Stimulated activated CD4-positive, alpha-beta T cell treated with anti-CD3 and anti-CD28 coated beads, TNF-alpha, amount 100 ng/mL, for 4 hours (primary cell): ENCODE measurements around the gene PARP4.
"Not testable (repeated sequence)": the region's sequence is repeated elsewhere in the genome, so short reads cannot be mapped to it uniquely, and the experiment has no call there.

Source experiments
- DNase-seq, 3 experiments: peaks; one replicate each; pipeline ENCODE4 v3.0.0-alpha.2; 2020; ENCODE audit warnings: low read depth in 3 of 3

The PARP4 gene

DNA sequence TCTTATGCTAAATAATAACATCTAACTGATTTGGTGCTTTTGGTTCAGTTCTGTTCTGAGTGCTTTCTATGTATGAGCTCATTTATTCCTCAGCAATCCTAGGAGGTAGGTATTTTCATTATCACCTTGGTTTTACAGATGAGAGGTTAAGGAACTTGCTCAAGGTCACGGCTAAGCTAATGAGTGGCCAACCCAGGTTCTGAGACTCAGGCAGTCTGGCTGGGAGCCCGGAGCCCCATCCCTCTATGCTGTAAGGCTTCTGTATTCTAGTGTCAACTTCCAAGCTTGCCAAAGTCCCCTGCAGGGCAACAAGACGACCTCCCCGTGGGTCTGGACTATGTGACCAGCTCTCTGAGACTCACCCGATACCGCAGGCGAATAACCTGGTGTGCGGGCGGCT lies 60.5 kb downstream of the PARP4 start:
- no peak for DNase-seq

DNA sequence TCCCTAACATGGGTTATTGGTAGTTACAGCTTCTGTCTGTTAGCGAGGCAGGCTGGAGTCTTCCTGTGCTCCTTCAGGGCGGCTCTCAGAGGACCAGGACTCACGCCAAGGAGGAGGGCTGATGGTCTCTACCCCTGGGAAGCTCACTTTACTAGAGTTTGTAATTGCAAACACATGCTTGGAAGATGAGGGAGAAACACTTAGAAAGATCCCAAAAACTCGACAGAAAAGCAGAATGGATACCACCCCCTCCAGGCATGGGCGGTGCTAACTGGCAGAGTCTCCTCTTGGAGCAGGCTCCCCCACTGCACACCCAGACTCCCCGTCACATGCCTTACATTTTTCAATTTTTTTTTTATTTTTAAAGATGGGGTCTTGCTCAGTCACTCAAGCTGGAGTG lies 62.0 kb downstream of the PARP4 start:
- no peak for DNase-seq

DNA sequence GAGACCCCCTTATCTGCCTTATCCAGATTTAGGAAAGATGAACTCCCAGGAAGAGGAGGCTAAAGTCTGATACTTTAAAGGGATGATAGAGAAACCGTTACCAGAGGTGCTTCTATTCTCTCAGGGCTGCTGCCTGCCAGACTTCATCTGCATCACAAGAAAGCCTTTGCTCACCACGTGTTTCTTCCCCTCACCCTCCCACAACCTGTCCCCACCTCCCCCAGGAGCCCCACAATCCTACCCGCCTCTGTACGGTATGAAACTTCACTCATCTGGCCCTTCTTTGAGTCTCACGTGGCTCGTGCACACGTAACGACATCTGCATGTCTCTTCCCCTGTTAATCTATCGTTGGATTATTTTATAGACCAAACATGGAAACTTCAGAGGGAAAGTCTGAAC lies 67.7 kb downstream of the PARP4 start:
- not testable (repeated sequence) for DNase-seq

GRCh38 chr13:24443366-24443765 lies 69.2 kb downstream of the PARP4 start:
- no peak for DNase-seq

GRCh38 chr13:24426045-24426444 lies 86.5 kb downstream of the PARP4 start:
- DNase-seq = not testable (repeated sequence)

GRCh38 chr13:24419668-24420067 lies 92.9 kb downstream of the PARP4 start:
- not testable (repeated sequence) for DNase-seq

DNA sequence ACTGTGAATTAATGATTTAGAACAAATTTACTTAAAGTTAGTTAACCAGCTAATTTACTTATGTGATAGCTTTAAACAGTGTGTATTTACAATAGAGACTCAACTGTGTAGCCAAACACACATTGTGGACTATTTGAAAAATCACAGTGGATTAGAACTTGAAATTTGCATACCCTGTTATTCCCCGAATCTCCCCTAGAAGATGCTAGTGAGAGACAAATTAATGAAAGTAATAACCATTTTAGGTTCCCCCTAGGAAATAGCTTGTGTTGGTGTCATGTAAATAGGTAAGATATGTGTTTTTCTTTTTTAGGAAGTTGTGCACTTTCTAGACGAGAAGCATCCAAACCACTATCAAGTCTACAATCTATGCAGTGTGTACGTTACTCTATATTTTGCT lies 104.7 kb downstream of the PARP4 start:
- no peak for DNase-seq

GRCh38 chr13:24406524-24406923 lies 106.1 kb downstream of the PARP4 start:
- no peak for DNase-seq

DNA sequence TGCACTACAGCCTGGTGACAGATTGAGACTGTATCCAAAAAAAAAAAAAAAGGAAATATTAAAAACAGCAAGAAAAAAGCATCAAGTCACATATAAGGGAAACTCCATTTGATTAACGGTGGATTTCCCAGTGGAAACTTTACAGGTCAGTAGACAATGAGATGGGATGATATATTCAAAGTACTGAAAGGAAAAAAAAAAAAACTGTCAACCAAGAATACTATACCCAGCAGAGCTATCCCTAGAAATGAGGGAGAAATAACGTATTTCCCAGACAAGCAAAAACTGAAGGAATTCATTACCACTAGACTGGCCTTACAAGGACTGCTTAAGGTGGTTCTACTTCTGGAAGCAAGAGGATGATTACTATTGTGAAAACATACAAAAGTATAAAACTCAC lies 115.8 kb downstream of the PARP4 start:
- DNase-seq = no peak

GRCh38 chr13:24392972-24393371 lies 119.6 kb downstream of the PARP4 start:
- no peak for DNase-seq

- not testable (repeated sequence) for DNase-seq
Observed at GRCh38 chr13:24391771-24392683, 120.6 kb downstream of the PARP4 start.

- DNase-seq = not testable (repeated sequence)
Observed at GRCh38 chr13:24390795-24391194, 121.8 kb downstream of the PARP4 start.

DNA sequence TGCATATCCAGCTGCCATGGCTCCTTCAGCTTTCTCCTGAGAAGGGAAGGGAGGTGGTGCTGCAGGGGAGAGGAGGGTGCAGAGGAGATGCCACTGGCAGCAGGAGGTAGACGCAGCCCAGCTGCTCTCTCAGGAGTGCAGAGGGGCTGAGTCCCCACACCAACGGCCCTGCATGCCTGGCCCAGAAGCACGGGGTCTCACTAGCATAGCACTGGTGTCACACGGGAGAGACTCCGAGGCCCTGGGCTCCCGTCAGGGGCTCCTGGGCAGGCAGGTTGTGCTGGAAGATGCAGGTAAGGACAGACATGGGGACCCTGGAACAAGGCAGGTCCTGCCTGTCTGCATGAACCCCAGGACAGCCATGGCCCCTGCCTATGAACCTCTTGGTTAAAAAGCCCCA lies 123.1 kb downstream of the PARP4 start:
- no peak for DNase-seq

DNA sequence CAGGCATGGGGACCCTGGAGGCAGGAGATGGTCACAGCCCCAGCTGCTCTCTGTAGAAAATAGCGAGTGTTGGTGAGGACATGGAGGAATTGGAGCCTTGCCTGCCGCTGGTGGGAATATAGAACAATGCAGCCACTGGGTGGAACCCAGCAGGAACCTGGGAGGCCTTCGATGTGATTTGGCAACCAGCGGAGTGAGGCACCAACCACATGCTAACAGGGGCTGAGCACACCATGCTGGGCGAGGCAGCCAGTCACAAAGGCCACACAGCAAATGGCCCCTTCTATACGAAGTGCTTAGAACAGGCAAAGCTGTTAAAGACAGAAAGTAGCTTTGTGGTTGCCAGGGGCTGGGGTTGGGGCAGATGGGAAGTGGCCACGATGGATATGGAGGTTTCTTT lies 123.8 kb downstream of the PARP4 start:
- not testable (repeated sequence) for DNase-seq

- no peak for DNase-seq
Observed at GRCh38 chr13:24386816-24387708, 125.5 kb downstream of the PARP4 start.

- DNase-seq = no peak
Observed at GRCh38 chr13:24385902-24386301, 126.7 kb downstream of the PARP4 start.

GRCh38 chr13:24384946-24385345 lies 127.6 kb downstream of the PARP4 start:
- DNase-seq = not testable (repeated sequence)

DNA sequence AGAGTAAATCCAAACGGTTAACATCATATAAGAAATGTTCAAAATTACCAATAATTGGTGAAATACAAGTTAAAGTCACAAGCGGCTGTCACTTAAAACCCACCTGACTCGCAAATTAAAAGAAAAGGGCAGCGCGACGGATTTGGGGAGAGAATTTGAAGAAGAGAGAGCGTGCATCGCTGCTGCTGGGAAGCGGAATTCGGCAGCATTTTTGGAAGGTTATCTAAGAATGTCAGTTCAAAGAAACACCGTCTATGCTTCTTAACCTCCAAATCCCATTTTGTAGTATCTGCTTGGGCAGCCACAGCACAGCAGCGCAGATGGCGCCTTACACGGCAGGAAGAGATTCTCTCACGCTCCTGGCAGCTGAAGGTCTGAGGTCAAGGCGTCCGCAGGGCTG lies 128.5 kb downstream of the PARP4 start:
- DNase-seq = not testable (repeated sequence)

DNA sequence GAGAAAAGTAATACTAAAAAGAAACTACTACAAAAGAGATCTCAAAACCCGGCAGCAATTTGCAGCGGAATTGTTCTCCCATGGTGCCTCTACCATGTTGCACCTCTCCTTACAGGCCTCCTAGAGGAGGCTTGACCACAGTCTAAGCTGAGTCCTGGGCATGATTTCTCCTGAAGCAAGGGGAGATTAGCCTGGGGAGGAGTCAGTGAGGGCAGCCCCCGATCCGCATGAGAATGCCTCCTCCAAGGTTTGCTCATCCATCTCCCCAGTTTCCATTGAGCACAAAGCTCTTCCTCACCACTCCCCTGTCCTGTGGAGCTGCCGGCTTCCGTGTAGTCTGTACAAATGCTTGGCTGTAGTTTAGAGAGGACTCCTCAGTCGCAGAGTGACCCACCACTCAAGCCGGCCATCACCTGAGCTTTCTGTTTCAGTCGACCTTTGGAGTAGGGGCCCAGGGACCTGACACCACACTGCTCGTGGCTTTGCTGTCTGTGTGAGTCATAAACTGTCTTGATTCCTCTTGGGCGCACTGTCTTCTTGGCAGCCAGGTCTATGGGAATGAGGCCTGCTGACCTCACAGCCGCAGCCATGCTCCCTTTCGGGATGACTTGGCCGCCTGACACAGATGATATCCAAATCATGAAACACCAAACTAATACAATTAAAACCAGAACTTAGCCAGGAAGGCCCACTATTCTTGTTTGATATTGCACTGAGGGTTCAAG lies 130.9 kb downstream of the PARP4 start:
- DNase-seq = no peak

GRCh38 chr13:24380881-24381280 lies 131.7 kb downstream of the PARP4 start:
- DNase-seq = not testable (repeated sequence)

GRCh38 chr13:24380227-24380626 lies 132.4 kb downstream of the PARP4 start:
- not testable (repeated sequence) for DNase-seq

- DNase-seq = not testable (repeated sequence)
Observed at GRCh38 chr13:24371273-24371672, 141.3 kb downstream of the PARP4 start.
